Neutrophil (primary cell): ENCODE results near the gene NXPH2.

Experiments
- H3K27ac ChIP-seq: fragments of 200-600 bp; sonication (generic); 2 replicates; pipeline ENCODE4 v1.5.1; 2016; ENCODE audit warnings: mild to moderate bottlenecking, moderate library complexity
- H3K27me3 ChIP-seq: fragments of 200-600 bp; sonication (generic); 2 replicates; pipeline ENCODE4 v1.6.0; 2016; ENCODE audit warnings: mild to moderate bottlenecking
- H3K36me3 ChIP-seq: fragments of 200-600 bp; sonication (generic); 2 replicates; pipeline ENCODE4 v1.5.1; 2017
- H3K4me1 ChIP-seq, 2 experiments: fragments of 200-600 bp in 1 of 2; sonication (generic) in 1 of 2; 1 replicate in 1 of 2; 2 replicates in 1 of 2; pipeline versions ENCODE4 v1.5.1 to v1.6.1; 2013 to 2016; ENCODE audit warnings: low read depth in 1 of 2, low read length in 1 of 2, mild to moderate bottlenecking in 1 of 2, moderate library complexity in 1 of 2; ENCODE audit not compliant: control insufficient read depth in 1 of 2, insufficient read depth in 1 of 2
- H3K4me3 ChIP-seq, 2 experiments: fragments of 200-600 bp in 1 of 2; sonication (generic) in 1 of 2; 1 replicate in 1 of 2; 2 replicates in 1 of 2; pipeline ENCODE4 v1.5.1; 2013 to 2016; ENCODE audit warnings: low read depth in 1 of 2, low read length in 1 of 2, mild to moderate bottlenecking in 1 of 2, moderate library complexity in 1 of 2
- H3K9me3 ChIP-seq: fragments of 200-600 bp; sonication (generic); 2 replicates; pipeline ENCODE4 v1.5.1; 2016
- TF ChIP-seq, protein P1 (sequence below): fragments of 200-600 bp; sonication (generic); IDR thresholded peaks from 2 replicates; pipeline ENCODE4 v1.5.1; 2016; ENCODE audit warnings: antibody characterized with exemption

Gene NXPH2

DNA sequence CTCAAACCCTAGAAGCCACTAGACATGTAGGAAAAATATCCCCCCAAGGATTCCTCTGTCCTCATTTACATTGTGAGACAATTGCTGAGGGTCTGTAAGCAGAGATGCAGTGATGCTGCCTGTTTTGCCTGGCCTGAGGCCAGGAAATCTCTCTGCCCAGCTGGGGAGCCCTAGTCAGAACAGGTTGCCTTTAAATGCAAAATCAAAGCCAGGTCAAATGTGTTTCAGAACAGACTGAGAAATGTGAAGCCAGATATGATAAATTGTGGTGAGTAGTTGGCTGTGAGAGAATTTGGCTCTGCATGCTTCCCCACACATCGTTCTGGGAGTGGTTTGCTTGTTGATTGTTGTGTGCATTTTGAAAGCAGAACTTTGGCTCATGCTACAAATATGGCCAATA lies 38.4 kb upstream of the NXPH2 start:
- no peak overlapping the region for H3K4me3 ChIP-seq
- no peaks in the 10 kb centered on the region for H3K27me3 ChIP-seq
- no peak overlapping the region for H3K27ac ChIP-seq
- no peaks in the 10 kb centered on the region for H3K36me3 ChIP-seq
- TF ChIP-seq, protein P1, sequence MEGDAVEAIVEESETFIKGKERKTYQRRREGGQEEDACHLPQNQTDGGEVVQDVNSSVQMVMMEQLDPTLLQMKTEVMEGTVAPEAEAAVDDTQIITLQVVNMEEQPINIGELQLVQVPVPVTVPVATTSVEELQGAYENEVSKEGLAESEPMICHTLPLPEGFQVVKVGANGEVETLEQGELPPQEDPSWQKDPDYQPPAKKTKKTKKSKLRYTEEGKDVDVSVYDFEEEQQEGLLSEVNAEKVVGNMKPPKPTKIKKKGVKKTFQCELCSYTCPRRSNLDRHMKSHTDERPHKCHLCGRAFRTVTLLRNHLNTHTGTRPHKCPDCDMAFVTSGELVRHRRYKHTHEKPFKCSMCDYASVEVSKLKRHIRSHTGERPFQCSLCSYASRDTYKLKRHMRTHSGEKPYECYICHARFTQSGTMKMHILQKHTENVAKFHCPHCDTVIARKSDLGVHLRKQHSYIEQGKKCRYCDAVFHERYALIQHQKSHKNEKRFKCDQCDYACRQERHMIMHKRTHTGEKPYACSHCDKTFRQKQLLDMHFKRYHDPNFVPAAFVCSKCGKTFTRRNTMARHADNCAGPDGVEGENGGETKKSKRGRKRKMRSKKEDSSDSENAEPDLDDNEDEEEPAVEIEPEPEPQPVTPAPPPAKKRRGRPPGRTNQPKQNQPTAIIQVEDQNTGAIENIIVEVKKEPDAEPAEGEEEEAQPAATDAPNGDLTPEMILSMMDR = no peak
- no peaks in the 10 kb centered on the region for H3K9me3 ChIP-seq
- H3K4me1 ChIP-seq = peaks cover 18 to 21% of the 10 kb centered on the region in 2 experiments

DNA sequence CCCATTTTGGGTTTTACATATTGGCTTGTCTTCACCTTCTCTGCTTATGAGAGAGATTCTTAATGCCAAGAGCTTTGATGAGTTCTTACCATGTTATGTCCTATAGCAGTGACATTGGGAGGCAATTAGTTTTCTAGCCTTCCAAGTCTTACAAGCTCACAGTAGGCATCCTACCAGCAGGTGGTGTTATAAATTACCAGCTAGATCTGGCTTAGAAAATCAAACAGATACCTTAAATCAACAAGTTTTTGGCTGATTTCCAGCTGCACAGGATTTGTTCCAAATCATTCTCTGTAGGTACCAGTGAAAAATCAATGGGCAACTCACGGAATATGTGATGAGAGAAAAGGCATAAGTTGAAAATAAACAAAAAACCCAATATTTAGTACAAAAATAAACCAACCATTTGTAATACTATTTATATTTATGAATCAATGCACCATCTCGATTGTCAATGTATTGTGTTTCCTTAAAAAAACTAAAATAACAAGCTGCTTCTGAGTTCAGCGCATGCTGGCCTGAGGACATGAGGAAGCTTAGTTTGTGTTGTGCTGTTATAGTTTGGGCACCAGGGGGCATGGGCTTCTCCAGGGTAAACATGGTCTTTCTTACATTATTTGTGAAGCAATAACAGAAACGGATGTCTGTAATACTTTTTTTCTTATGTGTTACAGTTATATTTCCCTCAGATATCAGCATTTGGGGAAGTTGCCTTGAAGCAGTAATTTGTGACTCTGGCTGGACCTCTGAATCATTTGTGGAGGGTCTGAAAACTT lies 34.1 kb upstream of the NXPH2 start:
- peaks cover 27% of the 10 kb centered on the region in 2 experiments for H3K4me1 ChIP-seq
- no peaks in the 10 kb centered on the region for H3K36me3 ChIP-seq
- no peaks in the 10 kb centered on the region for H3K9me3 ChIP-seq
- peak overlapping the region; percentile 51 for H3K27ac ChIP-seq
- no peak overlapping the region for H3K4me3 ChIP-seq
- no peaks in the 10 kb centered on the region for H3K27me3 ChIP-seq
- TF ChIP-seq, protein P1 = no peak

DNA sequence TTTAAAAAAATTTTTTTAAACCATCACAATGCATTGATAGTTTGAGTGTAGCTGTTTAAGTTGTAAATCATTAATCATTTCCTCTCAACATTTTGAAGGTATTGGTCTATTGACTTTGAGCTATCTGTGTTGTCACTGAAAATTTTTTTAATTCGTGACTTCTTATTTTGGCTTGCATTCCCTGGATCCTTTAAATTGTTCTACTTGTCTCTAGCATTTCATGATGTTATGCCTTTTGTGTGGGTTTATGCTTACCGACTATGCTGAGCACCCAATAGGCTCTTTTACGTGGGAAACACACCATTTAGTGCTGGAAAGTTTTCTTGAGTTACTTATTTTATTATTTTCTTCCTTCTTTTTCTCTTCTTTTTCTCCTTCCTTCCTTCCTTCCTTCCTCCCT lies 31.2 kb upstream of the NXPH2 start:
- H3K36me3 ChIP-seq = no peaks in the 10 kb centered on the region
- no peak overlapping the region for H3K27ac ChIP-seq
- no peaks in the 10 kb centered on the region for H3K9me3 ChIP-seq
- H3K4me3 ChIP-seq = no peak overlapping the region
- H3K27me3 ChIP-seq = no peaks in the 10 kb centered on the region
- TF ChIP-seq, protein P1 = no peak
- peaks cover 27% of the 10 kb centered on the region in 2 experiments for H3K4me1 ChIP-seq

DNA sequence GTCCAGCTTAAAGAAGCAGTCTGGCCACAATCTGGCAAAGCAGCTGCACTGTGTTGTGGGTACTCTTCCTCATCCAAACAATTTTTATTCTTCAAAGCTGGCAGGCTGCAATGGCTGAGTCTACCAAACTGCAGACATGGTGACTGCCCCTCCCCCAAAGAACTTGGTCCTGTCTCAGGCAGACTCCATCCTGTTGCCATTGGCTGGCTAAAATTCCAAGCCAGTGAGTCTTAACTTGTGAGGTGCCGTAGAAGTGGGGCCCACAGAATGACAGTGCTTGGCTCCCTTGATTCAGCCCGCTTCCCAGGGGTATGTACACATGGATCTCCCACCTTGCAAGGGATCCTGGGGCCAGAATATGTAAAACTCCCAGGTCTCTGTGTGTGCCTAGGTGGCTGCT lies 14.5 kb upstream of the NXPH2 start:
- Histone ChIP-seq H3K9me3 (no peaks in the 10 kb centered on the region), H3K4me1 (no peaks in the 10 kb centered on the region)

DNA sequence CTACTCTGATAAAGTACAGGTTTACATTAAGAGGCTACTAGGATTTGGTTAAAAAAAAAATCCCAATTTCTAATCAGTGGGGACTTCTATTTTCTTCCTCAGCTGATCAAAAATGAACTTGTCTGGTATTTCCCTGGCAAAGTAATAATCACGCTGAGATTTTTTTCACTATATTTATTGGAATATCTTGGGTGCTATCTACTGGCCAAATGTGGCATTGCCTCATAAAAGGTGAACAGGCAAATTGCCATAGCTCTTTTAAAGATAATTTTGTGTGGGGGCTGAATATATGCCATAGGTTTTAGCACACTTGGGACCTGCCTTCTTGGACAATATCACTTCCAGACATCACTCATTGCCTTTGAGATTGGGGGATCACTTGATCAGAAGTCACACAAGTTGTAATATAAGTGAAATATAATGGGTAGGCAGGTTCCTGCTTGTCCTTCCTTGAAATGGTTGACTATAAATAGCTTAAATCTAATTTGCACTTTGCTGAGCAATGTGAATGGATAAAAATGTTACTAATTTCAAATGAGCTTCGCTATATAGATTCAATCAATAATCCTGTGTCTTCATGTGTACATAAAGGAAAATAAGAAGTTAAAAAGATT lies 7.0 kb upstream of the NXPH2 start:
- Histone ChIP-seq H3K27ac (no peak overlapping the region), H3K27me3 (peaks cover 32% of the 10 kb centered on the region), H3K4me3 (no peak overlapping the region), H3K36me3 (no peaks in the 10 kb centered on the region), H3K9me3 (no peaks in the 10 kb centered on the region), H3K4me1 (no peaks in the 10 kb centered on the region)
- TF ChIP-seq, protein P1 = no peak

More for the DNA sequence above, 14.5 kb upstream of the NXPH2 start:
- H3K27me3 ChIP-seq = no peaks in the 10 kb centered on the region
- no peak overlapping the region for H3K4me3 ChIP-seq
- TF ChIP-seq, protein P1 = no peak
- H3K27ac ChIP-seq = no peak overlapping the region
- no peaks in the 10 kb centered on the region for H3K36me3 ChIP-seq
